Glutamatergic neuron (in vitro differentiated cells): ENCODE results near the gene TANGO2. TPM values are rescaled to one million over a fixed set of nuclear protein-coding genes. Genes with fewer than 3 reads are reported as not detected.

Source experiments
- DNase-seq: peaks from one replicate; pipeline ENCODE4 v3.0.0; 2022
- H3K27ac Mint-ChIP-seq: one replicate; pipeline ENCODE4 v1.8.0; 2020; ENCODE audit warnings: mild to moderate bottlenecking, mixed read lengths, inconsistent platforms; ENCODE audit not compliant: unreplicated experiment
- H3K27me3 Mint-ChIP-seq: one replicate; pipeline ENCODE4 v1.8.0; 2020; ENCODE audit warnings: mild to moderate bottlenecking, moderate library complexity, mixed read lengths, inconsistent platforms; ENCODE audit not compliant: unreplicated experiment
- H3K36me3 Mint-ChIP-seq: one replicate; pipeline ENCODE4 v1.8.0; 2020; ENCODE audit warnings: mild to moderate bottlenecking, mixed read lengths, inconsistent platforms; ENCODE audit not compliant: unreplicated experiment
- H3K4me1 Mint-ChIP-seq: one replicate; pipeline ENCODE4 v1.8.0; 2020; ENCODE audit warnings: mild to moderate bottlenecking, low read depth, mixed read lengths, inconsistent platforms; ENCODE audit not compliant: unreplicated experiment
- H3K4me3 Mint-ChIP-seq: one replicate; pipeline ENCODE4 v1.8.0; 2020; ENCODE audit warnings: mild to moderate bottlenecking, mixed read lengths, inconsistent platforms; ENCODE audit not compliant: unreplicated experiment
- H3K9me3 Mint-ChIP-seq: one replicate; pipeline ENCODE4 v1.8.0; 2020; ENCODE audit warnings: mild to moderate bottlenecking, moderate library complexity, mixed read lengths, inconsistent platforms; ENCODE audit not compliant: unreplicated experiment
- CTCF ChIP-seq: fragments of 200-600 bp; sonication (generic); IDR thresholded peaks from one replicate; pipeline ENCODE4 v1.5.0; 2021; ENCODE audit not compliant: partially characterized antibody, unreplicated experiment
- microRNA-seq: library from miRNA; unstranded; fragments of <30 nt; microRNA quantifications from one replicate; pipeline ENCODE4, GENCODE V29; 2020; ENCODE audit not compliant: unreplicated experiment
- total RNA-seq: library from RNA; stranded (reverse); fragmentation: NEBNext Ultra II Directional; extraction: Animal tissue kit (Norgen Biotek cat#: 25700); gene quantifications from one replicate; pipeline ENCODE4 v1.2.1, GENCODE V29; 2021; ENCODE audit not compliant: unreplicated experiment

TANGO2 gene
- total RNA-seq, 1 donor from 2014 or later = 31.8 TPM

- Mint-ChIP-seq H3K9me3 (peaks cover 3% of the 10 kb centered on the region), H3K36me3 (no peaks in the 10 kb centered on the region), H3K27me3 (peaks cover 21% of the 10 kb centered on the region), H3K4me1 (peaks cover 2% of the 10 kb centered on the region), H3K27ac (no peak overlapping the region), H3K4me3 (no peak overlapping the region)
- peak; percentile 14 for DNase-seq
- no peak for TF ChIP-seq CTCF
Measured at GRCh38 chr22:20113551-20114310, 92.8 kb downstream of the TANGO2 start.

GRCh38 chr22:20114506-20115475, 93.9 kb downstream of the TANGO2 start:
- Mint-ChIP-seq H3K27ac (peak overlapping the region; percentile 70), H3K4me1 (peaks cover 4% of the 10 kb centered on the region), H3K4me3 (peak overlapping the region; percentile 73), H3K9me3 (peaks cover 5% of the 10 kb centered on the region), H3K27me3 (peaks cover 21% of the 10 kb centered on the region), H3K36me3 (no peaks in the 10 kb centered on the region)
- TF ChIP-seq CTCF = no peak
- DNase-seq = peak; percentile 11

GRCh38 chr22:20115691-20116375, 94.9 kb downstream of the TANGO2 start, which contains the start of gene RANBP1:
RANBP1 (plus strand) TSS chr22:20116104; CDS start chr22:20116185, 81 bp downstream.
- H3K27ac Mint-ChIP-seq = peak within 1 kb of the TSS; percentile 89
- peaks cover 5% of the 10 kb centered on the region for H3K9me3 Mint-ChIP-seq

GRCh38 chr22:20116376-20116950, 95.6 kb downstream of the TANGO2 start:
- Mint-ChIP-seq H3K4me1 (peaks cover 4% of the 10 kb centered on the region), H3K36me3 (no peaks in the 10 kb centered on the region), H3K27ac (peak overlapping the region; percentile 89), H3K4me3 (peak overlapping the region; percentile 86), H3K27me3 (peaks cover 12% of the 10 kb centered on the region), H3K9me3 (peaks cover 5% of the 10 kb centered on the region)
- DNase-seq = no peak
- no peak for TF ChIP-seq CTCF

More at GRCh38 chr22:20115691-20116375, 94.9 kb downstream of the TANGO2 start, which contains the start of gene RANBP1:
- no peaks in the 10 kb centered on the region for H3K36me3 Mint-ChIP-seq
- TF ChIP-seq CTCF = no peak
- H3K4me1 Mint-ChIP-seq = peaks cover 4% of the 10 kb centered on the region
- DNase-seq = peak; percentile 14
- H3K27me3 Mint-ChIP-seq = peaks cover 17% of the 10 kb centered on the region
- peak within 1 kb of the TSS; percentile 86 for H3K4me3 Mint-ChIP-seq

Small RNA genes within 50 kb of the gene (microRNA-seq; reads per million reads assigned to microRNA genes)
- gene MIR185 = 1,389 reads per million, percentile 91 among the genes with 10 or more reads in this experiment
- gene MIR6816 = 1.7 reads per million, percentile 8 among the genes with 10 or more reads in this experiment

Other genes starting within 250 kb of the TANGO2 start
- 5.0 TPM for gene GNB1L, start 166.2 kb upstream of the TANGO2 start, total RNA-seq
- gene RTL10, start 166.2 kb upstream of the TANGO2 start, total RNA-seq = 12.1 TPM
- 34.8 TPM for gene COMT, start 79.3 kb upstream of the TANGO2 start, total RNA-seq
- gene TXNRD2, start 79.3 kb upstream of the TANGO2 start, total RNA-seq = 6.4 TPM
- 119 TPM for gene ARVCF, start 4.3 kb upstream of the TANGO2 start, total RNA-seq
- 93.1 TPM for gene DGCR8, start 59.1 kb downstream of the TANGO2 start, total RNA-seq
- gene RANBP1, start 95.0 kb downstream of the TANGO2 start, total RNA-seq = 144 TPM
- 62.1 TPM for gene TRMT2A, start 96.1 kb downstream of the TANGO2 start, total RNA-seq
- gene ZDHHC8, start 110.7 kb downstream of the TANGO2 start, total RNA-seq = 119 TPM
- 0.54 TPM for gene CCDC188, start 129.9 kb downstream of the TANGO2 start, total RNA-seq
- gene RTN4R, start 247.2 kb downstream of the TANGO2 start, total RNA-seq = 38.3 TPM